ENCODE results near the gene ARL16.

GRCh38 chr17:81710514-81711308, 27.1 kb upstream of the ARL16 start:
- TF ChIP-seq CTCF (IDR thresholded peaks at IDR 0.05) (no peak), POLR2A (IDR thresholded peaks at IDR 0.05) (no peak)

All from uterus (tissue), 2 donors.